Head of caudate nucleus (tissue), 42 donors: ENCODE data around the gene CCDC194.
"Not testable (repeated sequence)": the region's sequence is repeated elsewhere in the genome, so short reads cannot be mapped to it uniquely, and the experiment has no call there.

Source experiments
- DNase-seq, 42 donors: peaks; one replicate each; pipeline versions ENCODE4 v3.0.0 to v3.0.0-alpha.2; 2020 to 2021; ENCODE audit warnings: mixed read lengths in 7 of 42
- intact Hi-C: fragments of 100-400 bp; cut with DNase I; formaldehyde crosslinking; loops from one replicate; pipeline ENCODE4 v1.15.0; 2022

The CCDC194 gene

GRCh38 chr19:17385878-17386611, 8.0 kb downstream of the CCDC194 start:
- intact Hi-C loops: loop anchor here (5.0 kb wide), 1 partner anchor 39 kb away; no protein-coding TSS in a partner anchor
- peak in 38 of 42 donors; percentile 14 to 73 (median 45) for DNase-seq

GRCh38 chr19:17380426-17381138, 13.4 kb downstream of the CCDC194 start:
- no peak for DNase-seq
- intact Hi-C loops: no loop called here

DNA sequence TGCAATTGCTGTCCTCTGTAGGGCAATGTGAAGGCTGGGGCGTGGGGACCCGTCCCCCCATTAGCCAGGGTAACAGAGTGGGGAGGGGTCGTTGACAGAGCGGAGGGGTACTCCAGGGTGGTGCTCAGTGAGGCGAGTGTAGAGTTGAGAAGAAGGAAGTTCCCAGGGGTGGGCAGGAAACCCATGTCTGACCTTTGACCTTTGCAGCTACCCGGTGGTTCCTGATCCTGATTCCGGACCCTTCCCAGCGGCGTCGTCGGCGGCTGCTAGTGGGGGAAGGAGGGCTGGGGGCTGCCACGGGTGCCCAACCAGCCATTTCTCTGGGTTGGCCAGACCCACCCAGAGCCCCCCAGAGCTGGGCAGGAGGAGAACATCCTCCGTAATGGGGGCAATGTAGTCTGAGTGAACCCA, 14.8 kb downstream of the CCDC194 start:
- DNase-seq: no peak

GRCh38 chr19:17378271-17378670, 15.7 kb downstream of the CCDC194 start:
- intact Hi-C loops: no loop called here
- DNase-seq: no peak

More for the DNA sequence above, 14.8 kb downstream of the CCDC194 start:
- intact Hi-C loops: no loop called here

- intact Hi-C loops: no loop called here
- DNase-seq: peak in 2 of 42 donors; percentile 16 to 24
These were observed 16.9 kb downstream of the CCDC194 start, which contains the start of gene PLVAP for GRCh38 chr19:17376935-17377600. TSS of gene PLVAP (minus strand) at chr19:17377342. CDS start at chr19:17377288, 54 bp downstream.

- intact Hi-C loops: no loop called here
- DNase-seq: peak in 2 of 42 donors; percentile 20 to 46
These were observed 23.9 kb downstream of the CCDC194 start for GRCh38 chr19:17370026-17370587.

GRCh38 chr19:17365361-17365760, 28.6 kb downstream of the CCDC194 start:
- intact Hi-C loops: no loop called here
- no peak for DNase-seq

DNA sequence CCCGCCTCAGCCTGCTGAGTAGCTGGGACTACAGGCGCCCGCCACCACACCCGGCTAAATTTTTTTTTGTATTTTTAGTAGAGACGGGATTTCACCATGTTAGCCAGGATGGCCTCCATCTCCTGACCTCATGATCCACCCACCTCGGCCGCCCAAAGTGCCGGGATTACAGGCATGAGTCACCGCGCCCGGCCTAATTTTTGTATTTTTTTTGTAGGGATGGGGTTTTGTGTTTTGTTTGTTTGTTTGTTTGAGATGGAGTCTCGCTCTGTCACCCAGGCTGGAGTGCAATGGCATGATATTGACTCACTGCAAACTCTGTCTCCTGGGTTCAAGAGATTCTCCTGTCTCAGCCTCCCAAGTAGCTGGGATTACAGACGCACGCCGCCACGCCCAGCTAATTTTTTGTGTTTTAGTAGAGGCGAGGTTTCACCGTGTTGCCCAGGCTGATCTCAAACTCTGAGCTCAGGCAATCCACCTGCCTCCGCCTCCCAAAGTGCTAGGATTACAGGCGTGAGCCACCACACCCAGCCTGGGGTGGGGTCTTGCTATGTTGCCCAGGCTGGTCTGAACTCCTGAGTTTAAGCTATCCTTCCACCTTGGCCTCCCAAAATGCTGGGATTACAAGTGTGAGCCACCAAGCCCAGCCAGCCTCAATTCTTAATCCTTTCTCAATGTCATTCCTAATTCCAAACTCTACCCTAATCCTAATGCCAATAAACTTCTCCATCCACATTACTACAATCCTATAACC, 30.0 kb downstream of the CCDC194 start:
- intact Hi-C loops, DNase-seq: not testable (repeated sequence)

GRCh38 chr19:17359905-17360800, 33.8 kb downstream of the CCDC194 start:
- no peak for DNase-seq
- intact Hi-C loops: no loop called here

GRCh38 chr19:17358395-17358794, 35.6 kb downstream of the CCDC194 start:
- intact Hi-C loops: no loop called here
- DNase-seq: no peak

DNA sequence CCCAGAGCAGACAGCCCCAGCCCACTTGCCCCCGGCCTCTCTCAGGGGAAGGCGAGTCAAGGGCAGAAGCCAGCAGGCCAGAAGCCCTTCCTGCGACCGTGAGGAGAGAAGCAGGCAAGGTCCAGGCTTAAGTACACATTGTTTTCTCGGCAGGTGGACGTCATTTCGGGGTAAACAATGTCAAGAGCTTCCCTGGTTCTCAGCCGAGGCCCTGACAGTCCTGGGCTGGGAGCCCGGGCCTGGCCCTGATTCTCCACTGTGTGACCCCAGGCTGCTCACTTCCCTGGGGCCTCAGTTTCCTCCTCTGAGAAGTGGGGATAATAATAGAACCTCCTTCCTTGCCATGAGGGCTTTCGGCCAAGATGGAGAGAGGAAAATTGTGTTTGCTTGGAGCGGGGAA, 36.3 kb downstream of the CCDC194 start:
- no peak for DNase-seq
- intact Hi-C loops: no loop called here

DNA sequence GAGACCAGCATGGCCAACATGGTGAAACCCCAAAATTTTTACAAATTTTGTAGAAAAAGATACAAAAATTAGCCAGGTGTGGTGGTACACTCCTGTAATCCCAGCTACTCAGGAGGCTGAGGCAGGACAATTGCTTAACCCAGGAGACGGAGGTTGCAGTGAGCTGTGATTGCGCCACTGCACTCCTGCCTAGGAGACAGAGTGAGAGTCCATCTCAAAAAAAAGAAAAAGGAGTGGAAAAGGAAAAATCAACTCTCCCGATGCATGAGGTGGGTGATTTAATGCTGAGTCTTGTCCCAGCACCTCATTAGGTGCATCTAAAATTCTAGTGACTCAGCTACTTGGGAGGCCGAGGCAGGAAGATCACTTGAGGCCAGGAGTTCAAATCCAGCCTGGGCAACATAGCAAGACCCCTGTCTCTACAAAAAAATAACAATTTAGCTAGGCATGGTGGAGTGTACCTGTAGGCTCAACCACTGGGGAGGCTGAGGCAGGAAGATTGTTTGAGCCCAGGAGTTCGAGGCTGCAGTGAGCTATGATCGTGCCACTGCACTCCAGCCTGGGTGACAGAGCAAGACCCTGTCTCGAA, 36.8 kb downstream of the CCDC194 start:
- no peak for DNase-seq

GRCh38 chr19:17353386-17353785, 40.6 kb downstream of the CCDC194 start:
- no peak for DNase-seq
- intact Hi-C loops: no loop called here

More for the DNA sequence above, 36.8 kb downstream of the CCDC194 start:
- intact Hi-C loops: no loop called here

GRCh38 chr19:17352608-17353280, 41.3 kb downstream of the CCDC194 start:
- intact Hi-C loops: no loop called here

DNA sequence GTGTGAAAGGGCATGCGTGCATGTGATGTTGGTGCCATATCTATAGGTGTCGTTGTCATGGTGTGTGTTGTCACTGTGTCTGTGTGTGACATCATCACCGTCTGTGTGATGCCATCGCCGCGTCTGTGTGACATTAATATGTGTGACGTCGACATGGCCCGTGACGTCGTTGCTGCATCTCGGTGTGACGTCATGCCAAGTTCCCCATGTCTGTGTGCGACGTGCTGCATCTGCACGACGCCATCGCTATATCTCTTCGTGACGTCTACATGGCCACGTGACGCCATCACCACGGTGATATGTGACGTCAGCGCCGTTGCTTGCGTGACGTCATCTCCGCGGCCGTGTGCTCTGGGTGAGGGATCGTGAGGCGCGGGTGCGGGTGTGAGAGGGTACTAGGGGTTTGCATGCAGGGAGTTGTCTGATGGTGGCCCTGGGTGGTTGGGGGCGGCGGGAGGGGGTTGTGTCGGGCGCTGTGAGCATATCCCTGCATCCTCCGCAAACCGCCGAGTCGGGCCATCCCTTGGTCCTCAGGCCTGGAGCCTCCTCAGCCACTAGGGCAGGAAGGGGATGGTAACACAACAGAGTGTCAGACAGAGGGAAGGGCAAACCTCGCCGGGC, 42.1 kb downstream of the CCDC194 start:
- intact Hi-C loops: no loop called here
- no peak for DNase-seq

More at GRCh38 chr19:17352608-17353280, 41.3 kb downstream of the CCDC194 start:
- no peak for DNase-seq

DNA sequence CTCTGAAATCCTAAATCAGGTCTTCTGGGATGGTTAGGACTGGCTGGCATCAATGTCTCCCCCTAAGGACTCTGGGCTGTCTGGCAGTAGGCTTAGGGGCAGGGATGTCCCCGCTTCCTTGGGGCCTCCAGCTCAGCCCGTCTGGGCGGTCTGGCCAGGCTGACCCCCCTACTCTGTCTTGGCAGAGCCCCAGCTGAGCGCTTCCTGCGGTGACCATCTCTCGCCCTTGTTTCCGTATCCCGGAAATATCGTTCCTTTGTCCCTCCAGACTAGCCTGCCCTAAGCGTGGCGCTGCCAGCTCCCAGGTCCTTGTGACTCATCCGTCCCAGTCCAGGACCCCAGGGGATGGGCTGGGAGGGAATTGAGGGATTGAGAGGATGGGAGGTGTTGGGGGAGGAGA, 45.3 kb downstream of the CCDC194 start:
- intact Hi-C loops: loop anchor here (5.0 kb wide), 1 partner anchor 39 kb away; no protein-coding TSS in a partner anchor
- DNase-seq: peak in 5 of 42 donors; percentile 17 to 66 (median 18)
